Mesenchymal stem cell (in vitro differentiated cells and primary cell): ENCODE data around the gene CNIH3.

Experiments
- DNase-seq: peaks from one replicate; pipeline ENCODE4 v3.0.0-alpha.2; 2013
- H2AFZ ChIP-seq: one replicate; pipeline ENCODE4 v1.6.1; 2013; ENCODE audit warnings: low read depth, mild to moderate bottlenecking, control low read depth, inconsistent platforms, low read length, moderate library complexity
- H2AK5ac ChIP-seq: 2 replicates; pipeline ENCODE4 v1.6.1; 2013; ENCODE audit warnings: low read length, moderate library complexity, mild to moderate bottlenecking, inconsistent platforms; ENCODE audit not compliant: severe bottlenecking
- H2BK120ac ChIP-seq: one replicate; pipeline ENCODE4 v1.6.1; 2013; ENCODE audit warnings: low read depth, mild to moderate bottlenecking, inconsistent platforms, low read length, moderate library complexity
- H2BK12ac ChIP-seq, 2 experiments: one replicate each; pipeline ENCODE4 v1.6.1; 2013; ENCODE audit warnings: inconsistent platforms in 2 of 2, low read length in 2 of 2, mild to moderate bottlenecking in 2 of 2, moderate library complexity in 2 of 2, control low read depth in 1 of 2
- H2BK15ac ChIP-seq: one replicate; pipeline ENCODE4 v1.6.1; 2013; ENCODE audit warnings: mild to moderate bottlenecking, low read depth, inconsistent platforms; ENCODE audit not compliant: poor library complexity, severe bottlenecking
- H2BK5ac ChIP-seq: 2 replicates; pipeline ENCODE4 v1.6.1; 2013; ENCODE audit warnings: low read depth, mild to moderate bottlenecking, low read length, control low read depth, inconsistent platforms; ENCODE audit not compliant: poor library complexity, severe bottlenecking
- H3K14ac ChIP-seq, 2 experiments: one replicate each; pipeline ENCODE4 v1.6.1; 2013; ENCODE audit warnings: inconsistent platforms in 2 of 2, low read length in 2 of 2, control low read depth in 1 of 2, mild to moderate bottlenecking in 1 of 2, moderate library complexity in 1 of 2
- H3K18ac ChIP-seq, 2 experiments: one replicate each; pipeline ENCODE4 v1.6.1; 2013; ENCODE audit warnings: inconsistent platforms in 2 of 2, low read length in 2 of 2, control low read depth in 1 of 2, low read depth in 1 of 2, mild to moderate bottlenecking in 1 of 2
- H3K23ac ChIP-seq, 2 experiments: one replicate each; pipeline ENCODE4 v1.6.1; 2013; ENCODE audit warnings: inconsistent platforms in 2 of 2, low read length in 2 of 2, mild to moderate bottlenecking in 2 of 2, moderate library complexity in 2 of 2, control low read depth in 1 of 2
- H3K27ac ChIP-seq: 2 replicates; pipeline ENCODE4 v1.5.1; 2013; ENCODE audit warnings: mild to moderate bottlenecking, moderate library complexity, low read length, control low read depth, inconsistent platforms; ENCODE audit not compliant: poor library complexity, severe bottlenecking
- H3K27me3 ChIP-seq, 2 experiments: 2 replicates each; pipeline versions ENCODE4 v1.6.1 to v1.7.0; 2013; ENCODE audit warnings: low read length in 2 of 2, mild to moderate bottlenecking in 2 of 2, moderate library complexity in 2 of 2, control low read depth in 1 of 2, inconsistent platforms in 1 of 2; ENCODE audit not compliant: control insufficient read depth in 1 of 2, insufficient read depth in 1 of 2
- H3K36me3 ChIP-seq, 2 experiments: 2 replicates each; pipeline versions ENCODE4 v1.6.1 to v1.7.0; 2013; ENCODE audit warnings: low read length in 2 of 2, control low read depth in 1 of 2, inconsistent platforms in 1 of 2, low read depth in 1 of 2, mild to moderate bottlenecking in 1 of 2; ENCODE audit not compliant: insufficient read depth in 2 of 2, control insufficient read depth in 1 of 2
- H3K4ac ChIP-seq, 2 experiments: one replicate each; pipeline ENCODE4 v1.6.1; 2013; ENCODE audit warnings: inconsistent platforms in 2 of 2, low read length in 2 of 2, mild to moderate bottlenecking in 2 of 2, moderate library complexity in 2 of 2, control low read depth in 1 of 2, low read depth in 1 of 2
- H3K4me1 ChIP-seq: 2 replicates; pipeline ENCODE4 v1.6.1; 2013; ENCODE audit warnings: low read depth, low read length, control low read depth; ENCODE audit not compliant: control insufficient read depth, insufficient read depth
- H3K4me2 ChIP-seq: 2 replicates; pipeline ENCODE4 v1.6.1; 2013; ENCODE audit warnings: low read length, mild to moderate bottlenecking, inconsistent platforms; ENCODE audit not compliant: poor library complexity, severe bottlenecking
- H3K4me3 ChIP-seq, 2 experiments: 2 replicates each; pipeline versions ENCODE4 v1.5.1 to v1.7.0; 2013; ENCODE audit warnings: low read length in 2 of 2, mild to moderate bottlenecking in 2 of 2, control low read depth in 1 of 2, low read depth in 1 of 2; ENCODE audit not compliant: insufficient read depth in 1 of 2
- H3K79me1 ChIP-seq: replicated peaks from 2 replicates; pipeline ENCODE4 v1.6.1; 2013; ENCODE audit warnings: mild to moderate bottlenecking, control low read depth, low read length, inconsistent platforms; ENCODE audit not compliant: poor library complexity, severe bottlenecking
- H3K9ac ChIP-seq: 2 replicates; pipeline ENCODE4 v1.7.0; 2013; ENCODE audit warnings: mild to moderate bottlenecking, low read length, moderate library complexity
- H3K9me3 ChIP-seq: 2 replicates; pipeline ENCODE4 v1.7.0; 2013; ENCODE audit warnings: mild to moderate bottlenecking, low read length; ENCODE audit not compliant: control insufficient read depth
- H4K8ac ChIP-seq: one replicate; pipeline ENCODE4 v1.6.1; 2013; ENCODE audit warnings: inconsistent platforms, mild to moderate bottlenecking, low read length, moderate library complexity
- H4K91ac ChIP-seq: one replicate; pipeline ENCODE4 v1.6.1; 2013; ENCODE audit warnings: mild to moderate bottlenecking, low read length, inconsistent platforms
- WGBS: methylation state at CpG from one replicate; pipeline ENCODE4 v1.1.7; 2013; ENCODE audit warnings: mixed read lengths; 5-methylcytosine and 5-hydroxymethylcytosine counted together

The CNIH3 gene

DNA sequence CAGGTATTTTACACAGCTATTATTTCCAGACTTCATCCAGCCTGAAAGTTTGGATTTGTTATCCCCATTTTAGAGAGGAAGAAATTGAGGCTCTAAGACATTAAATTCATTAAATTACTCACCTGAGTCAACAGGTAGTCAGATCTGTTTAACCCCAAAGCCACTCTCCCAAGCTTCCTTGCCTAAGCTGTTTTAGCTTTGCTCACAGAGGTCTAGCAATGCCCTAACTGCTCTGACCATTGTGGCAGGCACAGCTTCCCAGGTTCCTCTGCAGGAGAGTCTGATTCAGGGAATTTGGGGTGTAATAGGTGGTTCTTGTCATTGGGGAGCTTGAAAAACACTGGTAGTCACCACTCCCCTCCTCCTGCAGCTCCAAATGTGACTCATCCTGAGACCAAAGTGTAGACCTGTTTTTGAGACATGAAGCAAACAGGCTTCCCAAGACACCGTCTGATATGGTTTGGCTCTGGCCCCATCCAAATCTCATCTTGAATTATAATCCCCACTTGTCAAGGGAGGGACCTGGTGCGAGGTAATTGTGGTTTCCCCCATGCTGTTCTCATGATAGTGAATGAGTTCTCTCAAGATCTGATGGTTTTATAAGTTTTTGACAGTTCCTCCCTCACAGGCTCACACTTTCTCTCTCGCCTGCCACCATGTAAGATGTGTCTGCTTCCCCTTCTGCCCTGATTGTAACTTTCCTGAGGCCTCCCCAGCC lies 170.6 kb downstream of the CNIH3 start:
- Histone ChIP-seq H2AFZ (no peak overlapping the region), H2BK15ac (no peak overlapping the region), H3K9ac (no peak overlapping the region), H3K36me3 (no peaks in the 10 kb centered on the region), H3K79me1 (no peaks in the 10 kb centered on the region), H3K27me3 (peaks cover 0 to 7% of the 10 kb centered on the region in 2 experiments), H3K4me2 (no peak overlapping the region), H3K4ac (no peak overlapping the region), H3K4me3 (no peak overlapping the region), H4K91ac (no peak overlapping the region), H3K4me1 (no peaks in the 10 kb centered on the region), H2AK5ac (no peak overlapping the region), H3K23ac (no peak overlapping the region), H4K8ac (no peak overlapping the region), H3K18ac (no peak overlapping the region), H3K14ac (no peak overlapping the region), H2BK120ac (no peak overlapping the region), H3K27ac (no peak overlapping the region), H3K9me3 (no peaks in the 10 kb centered on the region), H2BK5ac (no peak overlapping the region), H2BK12ac (no peak overlapping the region)
- no peak for DNase-seq
- 60% methylated on average over 2 of the region's 3 CpGs for WGBS

DNA sequence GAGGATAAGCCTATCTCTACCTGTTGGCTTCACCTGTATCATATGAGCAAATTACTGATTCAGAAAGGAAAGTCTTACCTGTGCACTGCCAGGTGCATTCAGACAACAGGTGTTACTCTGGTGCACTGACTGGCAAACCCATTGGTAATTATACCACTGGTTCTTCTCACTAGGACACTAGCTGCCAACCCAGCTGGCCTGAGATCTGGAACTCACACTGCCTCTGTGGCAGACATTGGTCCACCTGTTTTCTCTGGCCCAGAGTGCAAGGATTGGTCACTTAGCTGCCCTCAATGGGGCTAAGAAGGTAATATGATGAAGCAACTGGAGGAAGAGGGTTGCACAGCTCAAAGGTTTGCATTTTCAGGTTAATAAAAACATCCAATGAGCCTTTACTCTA lies 173.2 kb downstream of the CNIH3 start:
- H3K27me3 ChIP-seq, result peaks cover 0 to 7% of the 10 kb centered on the region in 2 experiments
- H3K4me2 ChIP-seq, result no peak overlapping the region
- H2AFZ ChIP-seq, result no peak overlapping the region
- no peak overlapping the region for H3K14ac ChIP-seq
- no peak overlapping the region for H4K91ac ChIP-seq
- H3K79me1 ChIP-seq, result no peaks in the 10 kb centered on the region
- no peak overlapping the region for H2BK120ac ChIP-seq
- H2AK5ac ChIP-seq, result no peak overlapping the region
- H3K9ac ChIP-seq, result no peak overlapping the region
- H3K27ac ChIP-seq, result no peak overlapping the region
- H2BK12ac ChIP-seq, result no peak overlapping the region
- no peaks in the 10 kb centered on the region for H3K9me3 ChIP-seq
- H3K18ac ChIP-seq, result no peak overlapping the region
- H4K8ac ChIP-seq, result no peak overlapping the region
- no peak overlapping the region for H3K23ac ChIP-seq
- DNase-seq, result no peak
- no peaks in the 10 kb centered on the region for H3K36me3 ChIP-seq
- H3K4me3 ChIP-seq, result no peak overlapping the region
- no peaks in the 10 kb centered on the region for H3K4me1 ChIP-seq
- no peak overlapping the region for H2BK15ac ChIP-seq
- no peak overlapping the region for H2BK5ac ChIP-seq
- H3K4ac ChIP-seq, result no peak overlapping the region
